SK-N-MC (cell line): ENCODE data around the gene C11orf97.

Source experiments
- EZH2 ChIP-seq: fragments of 200-600 bp; sonication (generic); IDR thresholded peaks from one replicate; pipeline ENCODE4 v1.6.1; 2017; ENCODE audit warnings: antibody characterized with exemption
- POLR2AphosphoS5 ChIP-seq: IDR thresholded peaks from 2 replicates; pipeline ENCODE4 v1.6.1; 2012; ENCODE audit warnings: mild to moderate bottlenecking, low read depth, low read length, borderline replicate concordance

GRCh38 chr11:94504689-94505293, 7.5 kb upstream of the C11orf97 start:
- TF ChIP-seq POLR2AphosphoS5 (no peak), EZH2 (no peak)
